Right renal cortex interstitium (tissue), 3 donors: ENCODE data around the gene LRRC37A3. TPM values are rescaled to one million over a fixed set of nuclear protein-coding genes. Genes with fewer than 3 reads are reported as not detected.
"Not testable (repeated sequence)": the region's sequence is repeated elsewhere in the genome, so short reads cannot be mapped to it uniquely, and the experiment has no call there.

Experiments
- DNase-seq, 3 donors: peaks; one replicate each; pipeline ENCODE4 v3.0.0-alpha.2; 2013; ENCODE audit warnings: low read depth in 3 of 3, low spot score in 2 of 3
- polyA plus RNA-seq, 3 donors: library from polyadenylated mRNA; unstranded; fragments of 120-200 nt; gene quantifications; one replicate each; pipeline ENCODE4 v1.2.1, GENCODE V29; 2013; ENCODE audit not compliant: insufficient read length in 3 of 3

The LRRC37A3 gene
- polyA plus RNA-seq, 3 donors = 14.5 to 22.8 (median 17.3) TPM

GRCh38 chr17:64837018-64837761 lies 82.1 kb downstream of the LRRC37A3 start:
- peak in 1 of 3 donors; percentile 47 for DNase-seq

DNA sequence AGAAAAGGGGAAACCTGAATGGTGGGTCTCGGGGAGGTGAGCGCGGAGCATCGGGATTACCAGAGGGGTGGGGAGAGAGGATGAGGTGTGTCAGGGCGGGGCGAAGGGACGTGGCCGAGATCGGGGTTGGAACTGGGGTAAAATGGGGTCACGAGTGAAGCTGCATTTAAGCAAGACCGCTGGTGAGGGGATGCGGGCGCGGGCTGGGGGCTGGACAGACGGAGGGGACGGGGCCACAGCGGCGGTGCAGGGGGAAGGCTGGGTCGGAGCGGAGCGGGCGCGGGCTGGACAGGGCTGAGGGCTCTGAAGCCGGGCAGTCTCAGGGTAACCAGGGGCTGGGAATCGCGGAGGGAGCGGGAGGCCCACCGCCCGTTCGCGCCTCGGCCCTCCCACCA lies 82.7 kb downstream of the LRRC37A3 start:
- DNase-seq = not testable (repeated sequence)

- DNase-seq = not testable (repeated sequence)
Measured at GRCh38 chr17:64834060-64834459, 85.2 kb downstream of the LRRC37A3 start.

DNA sequence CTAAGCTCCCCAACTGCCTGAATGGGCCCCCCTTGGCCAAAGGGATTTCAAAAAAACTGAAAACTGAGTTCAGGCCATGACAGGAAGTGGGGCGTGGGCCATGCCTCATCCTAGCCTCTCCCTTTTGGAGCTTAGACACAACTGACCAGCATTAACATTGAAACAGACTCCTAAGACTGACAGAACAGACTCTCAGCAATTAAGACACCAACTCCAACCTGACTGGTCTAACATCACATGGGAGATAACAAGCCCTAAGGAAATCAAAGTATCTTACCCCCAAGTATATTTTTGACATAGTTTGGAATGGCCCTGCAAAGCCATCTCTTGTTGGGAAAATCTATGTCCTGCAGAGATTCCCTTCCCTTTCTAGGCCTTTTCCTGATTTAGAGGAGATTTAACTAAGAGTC lies 88.6 kb downstream of the LRRC37A3 start:
- not testable (repeated sequence) for DNase-seq

DNA sequence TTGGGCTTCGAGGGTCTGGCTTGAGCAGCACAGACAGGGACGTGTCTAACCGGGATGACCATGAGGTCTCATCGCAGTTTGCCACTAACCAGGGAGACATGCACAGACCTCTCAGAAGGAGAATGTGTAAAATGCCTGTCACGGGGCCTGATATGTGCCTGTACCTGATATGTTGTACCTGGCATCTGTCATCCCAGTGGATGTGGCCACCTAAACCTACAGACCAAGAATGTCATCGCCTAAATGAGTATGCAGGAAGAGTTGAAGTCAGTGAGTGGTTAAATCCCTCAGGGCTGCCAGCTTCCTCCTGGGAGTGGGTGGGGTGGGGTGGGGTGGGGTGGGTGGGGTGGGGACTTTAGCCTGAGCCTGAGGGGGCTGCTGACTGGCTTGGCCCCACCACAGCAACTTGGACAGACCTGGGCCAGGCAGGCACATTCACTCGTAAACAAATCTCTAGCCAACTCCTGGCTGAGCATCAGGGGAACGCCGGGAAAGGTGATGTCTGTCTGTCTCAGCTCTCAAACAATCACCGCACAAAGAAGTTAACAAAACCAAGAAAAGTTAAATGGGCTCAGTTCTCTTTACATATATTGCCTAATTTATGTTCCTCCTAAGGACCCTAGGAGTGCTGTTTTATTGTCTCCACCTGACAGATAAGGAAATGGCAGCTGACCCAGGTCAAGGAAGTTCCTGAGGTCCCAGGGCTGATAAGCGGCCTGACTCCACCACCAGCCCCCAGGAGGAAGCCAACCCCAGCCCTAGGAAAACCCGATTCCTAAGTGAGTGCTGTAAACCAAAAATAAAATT lies 89.3 kb downstream of the LRRC37A3 start:
- DNase-seq = not testable (repeated sequence)

DNA sequence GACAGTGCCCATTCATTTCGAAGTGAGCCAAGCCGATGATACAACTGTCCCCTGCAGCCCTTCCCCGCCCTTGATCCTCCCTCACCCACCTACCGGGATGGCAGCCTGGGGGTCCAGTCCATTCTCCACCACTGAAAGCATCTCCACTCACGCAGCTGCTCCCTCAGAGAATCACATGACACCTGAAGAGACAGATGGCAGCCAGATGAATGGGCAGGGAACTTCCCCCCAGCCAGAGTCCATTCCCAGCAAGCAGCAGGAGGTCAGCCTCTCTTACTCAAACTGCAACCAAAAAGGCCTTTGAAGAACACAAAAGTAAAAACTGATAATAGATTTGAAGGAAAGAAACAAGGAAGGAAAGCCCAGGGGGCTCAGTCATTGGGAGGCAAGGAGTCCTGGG lies 90.2 kb downstream of the LRRC37A3 start:
- DNase-seq = not testable (repeated sequence)

DNA sequence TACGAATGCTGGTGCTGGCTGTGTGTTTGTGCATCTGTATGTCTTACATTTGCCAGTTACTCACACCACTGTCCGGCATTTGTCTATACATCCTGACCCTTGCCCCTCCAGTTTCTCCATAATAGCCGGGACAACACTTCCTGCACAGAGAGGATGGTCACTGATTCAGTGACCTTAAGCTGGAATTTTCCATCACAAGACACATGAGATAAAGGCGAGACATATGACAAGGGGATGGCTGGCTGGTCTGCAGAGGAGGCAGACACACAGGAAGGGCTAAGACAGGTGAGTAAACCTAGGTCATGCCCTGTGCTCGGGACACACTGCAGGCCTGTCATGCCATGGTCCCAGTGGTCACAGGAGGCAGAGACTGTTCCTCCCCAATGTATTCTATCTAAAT lies 100.4 kb downstream of the LRRC37A3 start:
- DNase-seq = not testable (repeated sequence)

GRCh38 chr17:64815833-64816198 lies 103.5 kb downstream of the LRRC37A3 start:
- not testable (repeated sequence) for DNase-seq

DNA sequence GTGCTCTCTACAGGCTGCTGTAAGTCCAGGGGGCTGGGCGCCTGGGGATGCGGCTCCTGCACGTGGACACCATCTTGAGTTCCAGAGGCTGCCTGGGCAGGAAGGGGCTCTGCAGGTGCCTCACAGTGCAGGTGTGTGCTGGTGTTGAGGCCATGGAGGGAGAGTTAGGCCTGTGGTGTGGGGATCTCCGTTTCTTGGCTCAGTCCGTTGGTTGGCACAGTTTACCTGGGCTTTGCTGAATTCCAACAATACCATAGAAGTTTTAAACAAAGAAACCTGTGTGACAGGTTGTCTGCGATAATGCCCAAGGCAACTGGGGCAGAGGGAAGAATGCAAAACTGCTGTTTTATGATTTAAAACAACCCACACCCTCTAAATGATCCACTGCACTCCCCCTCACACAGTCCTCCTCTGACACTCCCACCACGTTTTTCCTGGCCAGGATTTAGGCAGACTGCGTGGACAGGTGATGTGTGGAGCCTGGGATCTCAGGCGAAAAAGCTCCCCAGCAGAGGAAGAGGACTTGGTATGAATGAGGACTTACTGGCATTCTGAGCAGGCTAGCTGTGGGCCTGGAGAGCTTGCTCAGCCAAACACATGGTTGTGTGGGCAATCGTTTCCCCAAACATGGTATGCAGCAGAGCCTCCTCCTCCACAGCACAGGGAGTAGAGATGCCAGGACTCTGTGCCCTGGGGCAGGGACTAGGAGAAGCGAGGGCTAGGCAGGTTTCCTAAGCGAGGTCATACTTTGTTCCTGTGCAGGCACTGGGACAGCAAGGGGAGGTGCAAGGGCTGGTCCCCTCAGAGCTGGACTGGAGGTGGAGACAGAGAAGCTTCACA lies 104.1 kb downstream of the LRRC37A3 start:
- DNase-seq = not testable (repeated sequence)

DNA sequence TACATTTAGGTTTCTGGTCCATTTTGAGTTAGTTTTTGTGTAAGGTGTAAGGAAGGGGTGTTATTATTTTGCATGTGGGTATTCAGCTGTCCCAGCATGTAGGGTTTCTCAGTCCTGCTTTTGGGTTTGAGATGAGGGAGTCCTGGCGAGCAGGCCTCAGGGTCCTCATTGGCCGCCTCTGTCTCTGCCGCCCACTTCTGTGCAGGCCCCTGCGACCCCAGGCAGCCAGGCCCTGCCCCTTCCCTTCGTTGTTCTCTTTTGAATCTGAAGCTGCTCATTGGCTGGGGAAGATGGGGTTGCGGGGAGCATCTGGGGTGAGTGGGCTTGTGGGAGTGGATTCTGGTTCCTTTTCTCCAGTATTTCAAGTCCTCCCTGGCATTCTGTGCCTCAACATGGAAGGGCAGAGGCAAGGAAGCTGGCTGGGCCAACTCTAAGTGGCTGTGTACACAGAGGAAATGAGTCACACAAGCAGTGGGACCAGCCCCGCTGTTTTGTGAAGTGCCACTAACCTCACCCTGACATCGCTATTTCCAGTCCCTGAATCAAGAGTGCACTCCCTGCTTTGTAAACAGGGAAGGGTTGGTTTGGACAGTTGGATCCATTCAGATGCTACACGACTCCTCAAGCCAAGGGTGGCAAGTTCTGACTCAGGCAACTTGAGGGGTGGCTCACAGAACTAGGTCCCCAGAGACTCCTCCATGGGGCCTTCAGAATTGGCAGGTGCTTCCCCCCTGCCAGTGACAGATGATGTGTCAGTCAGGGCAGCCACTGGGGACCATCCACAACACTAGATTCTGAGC lies 110.9 kb downstream of the LRRC37A3 start:
- DNase-seq = not testable (repeated sequence)

Other genes with a start within 250 kb of the LRRC37A3 start
- 10 to 100 TPM; 72.3 to 76.2 (median 75.3) TPM for gene GNA13, start 137.3 kb upstream of the LRRC37A3 start, polyA plus RNA-seq
- gene RGS9, start 217.9 kb upstream of the LRRC37A3 start, polyA plus RNA-seq = 10 to 100 TPM; 13.0 to 14.5 (median 14.0) TPM